Epithelial cell of esophagus (primary cell): ENCODE results near the gene KIR2DL1.
"Not testable (repeated sequence)": the region's sequence is repeated elsewhere in the genome, so short reads cannot be mapped to it uniquely, and the experiment has no call there.

Experiments
- DNase-seq: peaks from one replicate; pipeline ENCODE4 v3.0.0; 2010; ENCODE audit warnings: low read depth
- H3K4me3 ChIP-seq: 2 replicates; pipeline ENCODE4 v1.5.1; 2011; ENCODE audit warnings: mild to moderate bottlenecking, low read length, control low read depth
- TF ChIP-seq, protein P1 (sequence below): IDR thresholded peaks from 2 replicates; pipeline ENCODE4 v1.5.1; 2011; ENCODE audit warnings: low read depth, mild to moderate bottlenecking, low read length, control low read depth, inconsistent platforms; ENCODE audit not compliant: insufficient read depth; ENCODE audit errors: missing control alignments

KIR2DL1 gene

DNA sequence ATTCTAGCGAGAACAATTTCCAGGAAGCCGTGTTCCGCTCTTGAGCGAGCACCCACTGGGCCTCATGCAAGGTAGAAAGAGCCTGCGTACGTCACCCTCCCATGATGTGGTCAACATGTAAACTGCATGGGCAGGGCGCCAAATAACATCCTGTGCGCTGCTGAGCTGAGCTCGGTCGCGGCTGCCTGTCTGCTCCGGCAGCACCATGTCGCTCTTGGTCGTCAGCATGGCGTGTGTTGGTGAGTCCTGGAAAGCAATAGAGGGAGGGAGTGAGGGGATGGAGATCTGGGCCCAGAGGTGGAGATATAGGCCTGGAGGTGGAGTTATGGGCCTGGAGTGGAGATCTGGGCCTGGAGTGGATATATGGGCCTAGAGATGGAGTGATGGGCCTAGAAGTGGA, at the start of gene KIR2DL1:
TSS of gene KIR2DL1 (plus strand) at position 148 of the 400 bp plus-strand sequence. CDS start at position 206, 58 bp downstream.
- not testable (repeated sequence) for DNase-seq, H3K4me3 ChIP-seq

DNA sequence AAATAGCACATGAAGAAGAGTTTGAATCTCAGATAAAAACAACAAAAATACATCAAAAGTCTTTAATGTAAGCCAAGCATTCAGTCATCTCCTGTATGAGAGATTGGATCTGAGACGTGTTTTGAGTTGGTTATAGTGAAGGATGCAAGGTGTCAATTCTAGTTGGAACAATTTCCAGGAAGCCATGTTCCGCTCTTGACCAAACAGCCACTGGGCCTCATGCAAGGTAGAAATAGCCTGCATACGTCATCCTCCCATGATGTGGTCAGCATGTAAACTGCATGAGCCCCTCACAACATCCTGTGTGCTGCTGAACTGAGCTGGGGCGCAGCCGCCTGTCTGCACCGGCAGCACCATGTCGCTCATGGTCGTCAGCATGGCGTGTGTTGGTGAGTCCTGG, 45.5 kb upstream of the KIR2DL1 start, which contains the start of gene KIR3DL3:
TSS of gene KIR3DL3 (plus strand) at position 301 of the 400 bp plus-strand sequence. CDS start at position 356, 55 bp downstream.
- DNase-seq, result no peak
- TF ChIP-seq, protein P1, sequence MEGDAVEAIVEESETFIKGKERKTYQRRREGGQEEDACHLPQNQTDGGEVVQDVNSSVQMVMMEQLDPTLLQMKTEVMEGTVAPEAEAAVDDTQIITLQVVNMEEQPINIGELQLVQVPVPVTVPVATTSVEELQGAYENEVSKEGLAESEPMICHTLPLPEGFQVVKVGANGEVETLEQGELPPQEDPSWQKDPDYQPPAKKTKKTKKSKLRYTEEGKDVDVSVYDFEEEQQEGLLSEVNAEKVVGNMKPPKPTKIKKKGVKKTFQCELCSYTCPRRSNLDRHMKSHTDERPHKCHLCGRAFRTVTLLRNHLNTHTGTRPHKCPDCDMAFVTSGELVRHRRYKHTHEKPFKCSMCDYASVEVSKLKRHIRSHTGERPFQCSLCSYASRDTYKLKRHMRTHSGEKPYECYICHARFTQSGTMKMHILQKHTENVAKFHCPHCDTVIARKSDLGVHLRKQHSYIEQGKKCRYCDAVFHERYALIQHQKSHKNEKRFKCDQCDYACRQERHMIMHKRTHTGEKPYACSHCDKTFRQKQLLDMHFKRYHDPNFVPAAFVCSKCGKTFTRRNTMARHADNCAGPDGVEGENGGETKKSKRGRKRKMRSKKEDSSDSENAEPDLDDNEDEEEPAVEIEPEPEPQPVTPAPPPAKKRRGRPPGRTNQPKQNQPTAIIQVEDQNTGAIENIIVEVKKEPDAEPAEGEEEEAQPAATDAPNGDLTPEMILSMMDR, result no peak
- no peak within 1 kb of the TSS for H3K4me3 ChIP-seq

DNA sequence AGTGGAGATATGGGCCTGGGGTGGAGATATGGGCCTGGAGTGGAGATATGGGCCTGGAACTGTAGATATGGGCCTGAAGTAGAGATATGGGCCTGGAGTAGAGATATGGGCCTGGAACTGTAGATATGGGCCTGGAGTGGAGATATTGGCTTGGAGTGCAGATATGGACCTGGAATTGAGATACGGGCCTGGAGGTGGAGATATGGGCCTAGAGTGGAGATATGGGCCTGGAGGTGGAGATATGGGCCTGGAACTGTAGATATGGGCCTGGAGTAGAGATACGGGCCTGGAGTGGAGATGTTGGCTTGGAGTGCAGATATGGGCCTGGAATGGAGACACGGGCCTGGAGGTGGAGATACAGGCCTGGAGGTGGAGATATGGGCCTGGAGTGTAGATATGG, 44.9 kb upstream of the KIR2DL1 start:
- no peak overlapping the region for H3K4me3 ChIP-seq
- no peak for DNase-seq
- TF ChIP-seq, protein P1, result no peak

DNA sequence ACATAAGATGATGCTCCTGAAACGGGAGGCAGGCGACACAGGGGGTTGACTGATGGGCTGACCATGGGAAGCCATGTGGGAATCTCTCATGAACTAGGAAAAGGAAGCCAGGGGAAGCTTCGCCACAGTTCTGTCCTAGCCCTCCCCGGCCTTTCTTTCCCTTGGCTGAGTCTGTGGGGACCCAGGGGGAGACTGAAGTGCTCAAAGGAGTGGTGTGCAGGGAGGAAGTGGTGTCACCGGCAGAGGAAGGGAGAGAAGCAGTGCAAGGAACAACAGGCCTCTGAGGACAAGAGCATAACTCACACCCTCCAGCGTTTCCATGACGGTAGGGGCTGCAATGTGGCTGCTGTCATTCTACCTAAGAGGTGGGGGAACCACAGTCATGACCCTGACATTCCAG, 44.3 kb upstream of the KIR2DL1 start:
- no peak for DNase-seq
- TF ChIP-seq, protein P1, result no peak
- H3K4me3 ChIP-seq, result no peak overlapping the region

DNA sequence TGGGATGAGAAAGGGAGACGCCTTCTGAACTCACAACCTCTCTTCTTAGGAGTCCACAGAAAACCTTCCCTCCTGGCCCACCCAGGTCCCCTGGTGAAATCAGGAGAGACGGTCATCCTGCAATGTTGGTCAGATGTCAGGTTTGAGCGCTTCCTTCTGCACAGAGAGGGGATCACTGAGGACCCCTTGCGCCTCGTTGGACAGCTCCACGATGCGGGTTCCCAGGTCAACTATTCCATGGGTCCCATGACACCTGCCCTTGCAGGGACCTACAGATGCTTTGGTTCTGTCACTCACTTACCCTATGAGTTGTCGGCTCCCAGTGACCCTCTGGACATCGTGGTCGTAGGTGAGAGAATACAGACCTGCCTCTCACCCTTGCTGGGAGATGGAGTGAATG, 42.0 kb upstream of the KIR2DL1 start:
- TF ChIP-seq, protein P1, result no peak
- H3K4me3 ChIP-seq, result no peak overlapping the region
- no peak for DNase-seq

DNA sequence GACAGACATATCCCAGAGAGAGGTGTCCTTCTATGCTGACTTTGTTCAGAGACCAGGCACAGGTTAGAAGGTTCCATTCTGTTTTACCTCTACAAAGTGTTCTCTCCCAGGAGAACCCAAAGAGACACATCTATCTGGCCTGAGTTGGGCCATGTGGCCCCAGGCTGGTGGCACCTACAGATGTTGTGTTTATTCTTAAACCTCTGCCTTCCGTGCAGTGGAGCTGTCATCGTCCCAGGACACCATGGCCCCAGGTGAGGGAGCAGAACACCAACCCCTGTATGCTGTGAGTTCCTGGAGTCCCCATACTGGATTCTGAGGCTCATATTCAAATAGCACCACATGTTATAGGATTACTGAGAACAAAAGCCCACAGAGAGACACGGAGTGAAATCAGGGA, 41.4 kb upstream of the KIR2DL1 start:
- DNase-seq, result no peak
- TF ChIP-seq, protein P1, result no peak
- H3K4me3 ChIP-seq, result no peak overlapping the region

DNA sequence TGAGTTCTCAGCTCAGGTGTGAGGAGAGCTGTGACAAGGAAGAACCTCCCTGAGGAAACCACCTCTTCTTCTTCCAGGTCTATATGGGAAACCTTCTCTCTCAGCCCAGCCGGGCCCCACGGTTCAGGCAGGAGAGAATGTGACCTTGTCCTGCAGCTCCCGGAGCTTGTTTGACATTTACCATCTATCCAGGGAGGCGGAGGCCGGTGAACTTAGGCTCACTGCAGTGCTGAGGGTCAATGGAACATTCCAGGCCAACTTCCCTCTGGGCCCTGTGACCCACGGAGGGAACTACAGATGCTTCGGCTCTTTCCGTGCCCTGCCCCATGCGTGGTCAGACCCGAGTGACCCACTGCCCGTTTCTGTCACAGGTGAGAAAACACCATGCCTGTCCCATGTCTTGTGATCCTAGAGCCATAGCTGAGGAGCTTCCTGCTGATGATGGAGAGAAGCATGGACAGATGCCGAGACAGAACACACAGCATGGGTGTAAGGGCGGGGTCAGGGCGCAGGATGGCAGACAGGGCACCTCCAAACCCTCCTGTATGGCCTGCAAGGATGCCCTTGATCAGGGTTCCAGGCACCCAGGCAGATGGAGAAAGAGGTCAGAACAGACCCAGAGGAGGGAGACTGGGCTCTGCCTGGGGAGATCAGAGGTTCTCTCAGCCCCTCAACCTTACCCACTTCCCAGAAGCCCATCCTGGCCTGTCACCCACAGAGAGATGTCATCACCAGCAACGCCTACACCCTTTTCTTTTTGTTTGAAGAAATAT, 40.0 kb upstream of the KIR2DL1 start:
- no peak for DNase-seq
- TF ChIP-seq, protein P1, result no peak
- H3K4me3 ChIP-seq, result no peak overlapping the region
